ENCODE measurements around the gene COL8A2.

DNA sequence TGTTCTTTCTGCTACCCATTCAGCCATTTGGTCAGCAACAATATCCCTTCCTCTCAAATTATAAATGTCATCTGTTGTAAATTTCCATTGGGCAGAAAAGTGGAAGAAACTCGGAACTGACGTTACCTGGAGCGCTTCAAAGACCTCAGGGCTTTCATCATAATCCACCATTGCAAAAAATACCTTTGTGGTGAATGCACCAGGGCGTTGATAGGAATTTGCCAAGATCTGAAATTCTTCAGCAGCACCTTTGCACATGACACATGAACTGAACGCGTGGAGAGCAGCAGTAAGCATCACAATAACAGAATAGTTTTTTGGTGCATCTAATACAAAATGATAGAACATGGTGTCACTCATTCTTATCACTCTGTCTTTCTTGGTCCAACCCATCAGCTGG lies 44.2 kb downstream of the COL8A2 start:
- TF ChIP-seq CTCF (IDR thresholded peaks at IDR 0.05) (no peak), POLR2A (IDR thresholded peaks at IDR 0.05) (no peak)

Data from right lobe of liver (tissue), 4 donors.